OCI-LY3 (cell line): ENCODE data around the gene DPY19L1.

Experiments
- CTCF ChIP-seq: fragments of 200-600, 300-600 bp; sonication (generic); IDR thresholded peaks from 2 replicates; pipeline ENCODE4 v1.5.1; 2014; ENCODE audit warnings: antibody characterized with exemption, low read length, low read depth
- EZH2phosphoT487 ChIP-seq: fragments of 200-600 bp; shearing (Covaris generic); IDR thresholded peaks from 2 replicates; pipeline ENCODE4 v1.6.1; 2018; ENCODE audit warnings: antibody characterized with exemption, mixed run types, low read depth

GRCh38 chr7:34879871-34880270 is 157.4 kb downstream of the DPY19L1 start:
- TF ChIP-seq CTCF (no peak), EZH2phosphoT487 (no peak)
